ENCODE results near the gene ZFAND3.
A peak's percentile ranks its signal among the peaks of the same experiment; 100 is the strongest.

Gene ZFAND3

DNA sequence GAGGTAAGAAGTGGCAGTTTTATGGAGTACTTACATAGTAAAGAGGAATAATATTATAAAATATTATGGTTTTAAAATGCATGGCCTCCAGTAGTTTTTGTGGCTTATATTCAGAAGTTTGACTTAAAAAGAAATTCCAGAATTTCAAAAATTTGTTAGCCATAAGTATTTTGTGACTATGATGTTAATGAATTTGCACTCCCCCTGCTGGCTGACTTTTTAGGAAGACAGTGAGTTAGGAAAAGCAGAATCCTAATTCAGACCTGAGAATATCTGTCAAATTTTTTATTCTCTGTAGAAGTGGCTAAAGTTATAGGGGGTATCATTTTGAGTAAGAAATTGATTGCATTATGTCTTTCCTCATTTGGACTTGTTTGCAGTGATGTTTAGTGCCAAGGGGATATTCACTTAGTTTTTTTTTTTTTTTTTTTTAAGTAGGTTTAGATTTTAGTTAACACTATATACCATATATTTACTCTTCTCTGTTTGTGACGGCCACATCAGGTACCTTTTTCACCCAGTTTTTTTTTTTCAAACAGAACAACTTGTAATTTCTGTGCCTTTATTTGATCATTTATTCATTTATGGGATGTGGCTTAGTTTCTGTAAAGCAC lies 40.8 kb downstream of the ZFAND3 start:
- no peak overlapping the region for H3K4me3 ChIP-seq (replicated peaks; ENCODE audit: low read depth, low read length)
- TF ChIP-seq, protein P1, sequence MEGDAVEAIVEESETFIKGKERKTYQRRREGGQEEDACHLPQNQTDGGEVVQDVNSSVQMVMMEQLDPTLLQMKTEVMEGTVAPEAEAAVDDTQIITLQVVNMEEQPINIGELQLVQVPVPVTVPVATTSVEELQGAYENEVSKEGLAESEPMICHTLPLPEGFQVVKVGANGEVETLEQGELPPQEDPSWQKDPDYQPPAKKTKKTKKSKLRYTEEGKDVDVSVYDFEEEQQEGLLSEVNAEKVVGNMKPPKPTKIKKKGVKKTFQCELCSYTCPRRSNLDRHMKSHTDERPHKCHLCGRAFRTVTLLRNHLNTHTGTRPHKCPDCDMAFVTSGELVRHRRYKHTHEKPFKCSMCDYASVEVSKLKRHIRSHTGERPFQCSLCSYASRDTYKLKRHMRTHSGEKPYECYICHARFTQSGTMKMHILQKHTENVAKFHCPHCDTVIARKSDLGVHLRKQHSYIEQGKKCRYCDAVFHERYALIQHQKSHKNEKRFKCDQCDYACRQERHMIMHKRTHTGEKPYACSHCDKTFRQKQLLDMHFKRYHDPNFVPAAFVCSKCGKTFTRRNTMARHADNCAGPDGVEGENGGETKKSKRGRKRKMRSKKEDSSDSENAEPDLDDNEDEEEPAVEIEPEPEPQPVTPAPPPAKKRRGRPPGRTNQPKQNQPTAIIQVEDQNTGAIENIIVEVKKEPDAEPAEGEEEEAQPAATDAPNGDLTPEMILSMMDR (IDR thresholded peaks at IDR 0.05; ENCODE audit: low read depth, low read length, missing control alignments) = peak; percentile 56
- DNase-seq (ENCODE audit: extremely low read depth, low read depth) = no peak

DNA sequence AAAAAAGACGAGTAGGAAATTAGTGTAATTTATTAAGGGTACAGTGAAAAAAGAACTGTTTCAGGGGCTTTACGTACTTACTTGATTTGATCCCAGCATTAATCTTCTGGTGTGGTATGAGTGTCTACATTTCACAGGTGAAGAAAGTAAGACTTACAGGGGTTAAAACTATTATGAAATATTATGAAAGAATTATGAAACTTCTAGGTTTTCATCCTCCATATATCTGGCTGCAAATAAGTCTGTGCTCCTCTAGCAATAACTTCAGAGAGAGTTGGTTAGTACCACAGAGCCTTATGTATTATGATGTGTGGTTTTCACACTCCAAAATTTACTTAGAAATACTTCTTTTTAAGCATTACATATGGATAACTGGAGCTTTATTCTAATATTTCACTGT lies 41.9 kb downstream of the ZFAND3 start:
- TF ChIP-seq, protein P1 (IDR thresholded peaks at IDR 0.05; ENCODE audit: low read depth, low read length, missing control alignments) = no peak

GRCh38 chr6:37862430-37862829 lies 42.9 kb downstream of the ZFAND3 start:
- TF ChIP-seq, protein P1 (IDR thresholded peaks at IDR 0.05; ENCODE audit: low read depth, low read length, missing control alignments) = no peak

More for the DNA sequence above, 41.9 kb downstream of the ZFAND3 start:
- DNase-seq (ENCODE audit: extremely low read depth, low read depth) = no peak
- no peak overlapping the region for H3K4me3 ChIP-seq (replicated peaks; ENCODE audit: low read depth, low read length)

GRCh38 chr6:37862992-37863391 lies 43.5 kb downstream of the ZFAND3 start:
- no peak overlapping the region for H3K4me3 ChIP-seq (replicated peaks; ENCODE audit: low read depth, low read length)
- no peak for DNase-seq (ENCODE audit: extremely low read depth, low read depth)
- TF ChIP-seq, protein P1 (IDR thresholded peaks at IDR 0.05; ENCODE audit: low read depth, low read length, missing control alignments) = no peak

More at GRCh38 chr6:37862430-37862829, 42.9 kb downstream of the ZFAND3 start:
- DNase-seq (ENCODE audit: extremely low read depth, low read depth) = no peak
- no peak overlapping the region for H3K4me3 ChIP-seq (replicated peaks; ENCODE audit: low read depth, low read length)

GRCh38 chr6:37864250-37864649 lies 44.7 kb downstream of the ZFAND3 start:
- H3K4me3 ChIP-seq (replicated peaks; ENCODE audit: low read depth, low read length) = no peak overlapping the region
- DNase-seq (ENCODE audit: extremely low read depth, low read depth) = no peak
- TF ChIP-seq, protein P1 (IDR thresholded peaks at IDR 0.05; ENCODE audit: low read depth, low read length, missing control alignments) = no peak

- DNase-seq (ENCODE audit: extremely low read depth, low read depth) = no peak
- no peak overlapping the region for H3K4me3 ChIP-seq (replicated peaks; ENCODE audit: low read depth, low read length)
- TF ChIP-seq, protein P1 (IDR thresholded peaks at IDR 0.05; ENCODE audit: low read depth, low read length, missing control alignments) = no peak
Measured at GRCh38 chr6:37865504-37865903, 46.0 kb downstream of the ZFAND3 start.

Measured in HFF-Myc (cell line).